ENCODE measurements around the gene MRPL53.
A peak's percentile ranks its signal among the peaks of the same experiment; 100 is the strongest.
"Not testable (repeated sequence)": the region's sequence is repeated elsewhere in the genome, so short reads cannot be mapped to it uniquely, and the experiment has no call there.

MRPL53 gene

GRCh38 chr2:74448771-74449170 is 23.7 kb downstream of the MRPL53 start:
- DNase-seq (ENCODE audit: low spot score): no peak

DNA sequence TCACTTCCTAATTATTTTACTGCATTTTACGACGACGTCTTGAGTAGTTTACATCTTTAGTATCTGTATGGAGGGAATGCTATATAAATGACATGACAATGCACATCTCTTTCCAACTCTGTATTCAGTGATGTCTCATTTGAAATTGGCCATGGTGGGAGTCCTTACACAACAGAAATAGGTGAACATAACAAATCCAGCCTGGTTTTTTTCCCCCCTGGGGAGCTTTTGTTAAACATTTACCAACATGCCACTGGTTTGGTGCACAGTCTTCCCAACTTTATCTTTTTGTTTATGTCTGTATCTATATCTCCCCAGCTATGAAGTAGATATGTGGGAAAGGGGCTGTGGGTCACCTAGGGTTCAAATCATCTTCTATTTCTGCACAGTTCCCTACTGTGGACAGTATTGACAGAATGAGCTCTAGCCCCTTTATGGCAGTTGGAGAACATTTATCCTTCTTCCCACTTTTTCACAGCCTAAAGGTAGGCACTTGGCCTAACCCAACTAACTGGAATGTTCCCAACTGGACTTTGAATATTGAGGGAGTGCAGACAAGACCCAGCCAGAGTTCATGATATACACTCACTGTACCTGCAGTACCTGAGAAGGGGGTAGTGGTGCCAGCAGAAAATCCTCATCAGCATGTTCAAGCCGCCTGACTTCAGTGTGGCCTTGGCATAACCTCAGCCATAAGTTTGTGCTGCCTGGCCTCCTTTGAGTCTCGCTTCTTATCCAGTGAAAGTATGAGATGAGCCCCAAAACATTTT is 25.1 kb downstream of the MRPL53 start:
- DNase-seq (ENCODE audit: low spot score): no peak

- DNase-seq (ENCODE audit: low spot score): no peak
Observed at GRCh38 chr2:74444498-74445318, 27.8 kb downstream of the MRPL53 start.

DNA sequence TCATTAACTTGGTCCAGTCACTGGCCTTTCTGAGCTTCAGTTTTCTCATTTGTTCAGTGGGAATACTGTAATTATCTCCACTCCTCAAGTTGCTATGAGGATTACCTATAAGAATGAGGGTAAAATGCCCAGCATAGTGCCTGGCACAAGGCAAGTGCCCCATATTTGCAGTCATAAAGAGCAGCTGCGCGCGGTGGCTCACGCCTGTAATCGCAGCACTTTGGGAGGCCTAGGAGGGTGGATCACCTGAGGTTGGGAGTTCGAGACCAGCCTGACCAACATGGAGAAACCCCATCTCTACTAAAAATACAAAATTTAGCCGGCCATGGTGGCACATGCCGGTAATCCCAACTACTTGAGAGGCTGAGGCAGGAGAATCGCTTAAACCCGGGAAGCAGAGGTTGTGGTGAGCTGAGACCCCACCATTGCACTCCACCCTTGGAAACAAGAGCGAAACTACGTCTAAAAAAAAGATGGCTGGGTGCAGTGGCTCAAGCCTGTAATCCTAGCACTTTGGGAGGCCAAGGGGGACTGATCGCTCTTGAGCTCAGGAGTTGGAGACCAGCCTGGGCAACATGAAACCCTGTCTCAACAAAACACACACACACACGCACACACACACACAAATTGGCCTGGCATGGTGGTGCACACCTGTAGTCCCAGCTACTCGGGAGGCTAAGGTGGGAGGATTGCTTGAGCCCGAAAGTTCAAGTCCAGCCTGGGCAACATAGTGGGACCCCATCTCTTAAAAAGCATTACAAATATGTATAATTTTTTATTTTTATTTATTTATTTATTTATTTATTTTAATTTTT is 29.8 kb downstream of the MRPL53 start:
- DNase-seq (ENCODE audit: low spot score): not testable (repeated sequence)

DNA sequence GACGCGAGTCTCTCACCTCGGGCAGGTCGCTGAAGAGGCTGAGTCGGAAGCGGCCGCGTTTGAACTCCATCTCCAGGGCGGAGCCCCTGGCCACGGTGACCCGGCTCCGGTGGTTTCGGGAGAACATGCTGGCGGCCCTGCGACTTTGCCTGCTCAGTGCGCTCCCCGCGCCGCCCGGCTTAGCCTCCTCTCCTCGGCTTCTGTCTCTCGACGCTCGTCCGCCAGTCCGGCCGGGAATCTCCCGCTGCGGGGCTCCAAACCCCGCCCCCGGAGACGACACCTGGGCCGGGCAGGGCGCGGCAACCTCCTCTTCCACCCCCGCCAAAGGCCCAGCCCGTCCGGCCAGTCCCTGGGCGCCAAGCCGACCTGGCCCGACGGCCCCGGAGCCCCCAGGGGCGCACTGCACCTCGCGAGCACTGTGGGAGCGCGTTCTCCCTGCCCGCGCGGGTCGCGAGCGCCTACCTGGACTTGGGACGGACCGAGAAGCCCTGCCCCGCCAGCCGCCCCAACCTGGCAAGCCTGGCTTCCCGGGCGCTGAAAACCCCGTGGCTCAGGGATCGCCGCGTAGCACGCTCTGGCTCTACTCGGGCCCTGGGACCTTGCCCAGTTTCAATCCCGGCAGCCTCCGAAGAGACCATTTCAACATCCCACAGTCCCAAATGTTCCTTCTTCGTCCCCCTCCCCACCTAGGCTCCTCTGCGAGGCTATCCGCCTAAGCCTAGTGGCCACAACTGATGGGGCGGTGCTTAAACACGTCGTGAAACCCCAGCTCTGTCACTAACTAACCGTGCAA is 30.6 kb downstream of the MRPL53 start, which contains the start of gene RTKN:
Gene RTKN, minus strand, starts transcription at position 248 of the 793 bp plus-strand sequence. Its CDS starts 121 bp downstream, at position 127.
- peak; percentile 85 for DNase-seq (ENCODE audit: low spot score)

DNA sequence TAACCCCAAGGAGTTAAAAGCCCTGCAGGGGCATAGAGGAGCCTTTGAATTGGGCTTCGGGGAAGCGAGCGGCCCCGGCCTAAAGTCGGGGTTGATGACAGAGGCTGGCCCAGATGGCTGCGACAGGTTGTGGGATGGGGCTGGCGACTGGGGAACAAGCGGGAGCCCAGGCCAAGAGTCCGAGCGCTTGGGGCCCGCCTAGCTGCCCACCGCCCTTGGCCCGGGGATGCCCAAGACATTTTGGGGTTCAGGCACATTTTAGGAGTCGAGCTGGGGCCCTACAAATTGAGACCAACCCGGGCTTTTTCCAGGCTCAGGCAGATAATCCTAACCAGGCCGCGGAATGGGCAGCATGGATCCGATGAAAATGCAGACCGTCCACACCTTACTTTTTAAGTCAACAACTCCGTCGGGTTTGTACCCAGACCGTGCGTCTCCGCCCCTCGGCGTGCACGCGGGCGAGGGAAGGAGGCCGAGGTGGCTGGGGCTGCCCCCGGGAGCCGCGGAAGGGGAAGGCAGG is 31.2 kb downstream of the MRPL53 start:
- no peak for DNase-seq (ENCODE audit: low spot score)

DNA sequence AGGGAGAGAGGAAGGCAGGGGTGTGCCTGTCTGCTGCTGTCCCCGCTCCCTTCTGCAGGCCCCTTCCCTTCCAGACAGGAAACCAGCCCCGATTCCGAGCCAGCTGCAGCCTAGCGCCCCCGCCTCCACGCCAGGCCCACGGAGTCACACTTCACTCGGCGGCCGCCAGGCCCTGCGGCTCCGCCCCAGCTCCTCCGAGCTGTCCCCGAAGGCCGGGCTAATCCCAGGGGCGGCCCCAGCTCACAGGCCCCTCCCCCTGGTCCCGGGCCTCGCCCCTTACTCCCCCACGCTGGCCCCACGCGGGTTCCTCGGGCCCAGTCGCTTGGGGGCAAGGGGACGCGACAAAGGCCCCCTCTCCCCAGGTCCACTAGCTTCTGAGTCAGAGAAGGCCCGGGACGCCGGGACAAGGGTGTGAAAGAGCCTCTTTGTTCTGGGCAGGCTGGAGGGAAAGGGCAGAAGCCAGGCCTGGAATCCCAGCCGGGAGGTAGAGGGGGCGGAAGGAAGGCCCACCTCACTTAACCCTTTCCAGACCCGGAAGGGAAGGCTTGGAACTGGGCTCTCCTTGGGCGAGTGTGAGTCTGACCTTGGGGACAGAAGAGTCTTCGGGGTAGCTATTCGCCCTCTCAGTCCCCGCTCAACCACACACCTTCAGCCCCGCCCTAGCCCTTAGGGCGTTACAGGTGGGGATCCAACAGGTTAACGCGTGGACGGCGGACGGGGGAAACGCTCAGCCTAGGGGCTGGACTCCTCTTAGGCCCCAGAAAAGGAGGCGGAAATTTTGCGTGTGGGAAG is 31.9 kb downstream of the MRPL53 start:
- DNase-seq (ENCODE audit: low spot score): peak; percentile 82

DNA sequence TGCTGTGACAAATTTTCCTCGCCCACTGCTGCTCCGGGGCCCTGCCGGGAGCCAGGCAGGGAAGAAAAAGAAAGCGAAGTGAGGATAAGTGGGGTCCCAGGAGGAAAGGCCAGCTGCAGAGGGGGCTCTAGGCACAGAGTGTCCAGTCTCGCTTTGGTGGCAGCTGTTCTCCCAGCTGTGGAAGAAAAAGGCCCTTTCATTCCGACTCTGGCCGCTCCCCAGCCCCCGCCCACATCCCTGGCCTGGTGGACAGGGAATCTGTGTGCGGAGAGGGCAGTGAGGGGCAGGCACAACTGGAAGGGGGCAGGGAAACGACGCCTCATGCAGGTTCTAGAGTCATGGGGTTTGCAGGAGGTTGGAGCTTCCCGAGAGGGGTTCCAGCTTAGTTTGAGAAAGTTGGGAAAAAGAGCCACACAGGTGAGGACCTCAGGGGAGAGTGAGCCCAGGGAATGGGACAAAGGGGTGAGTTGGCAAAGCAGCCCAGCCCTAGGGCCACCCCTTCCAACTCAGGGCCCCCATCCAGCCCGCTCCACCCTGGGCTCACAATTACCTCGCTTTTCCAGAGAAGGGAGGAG is 32.6 kb downstream of the MRPL53 start:
- DNase-seq (ENCODE audit: low spot score): no peak

- DNase-seq (ENCODE audit: low spot score): no peak
Observed at GRCh38 chr2:74439373-74439772, 33.1 kb downstream of the MRPL53 start.

- DNase-seq (ENCODE audit: low spot score): no peak
Observed at GRCh38 chr2:74438248-74438647, 34.2 kb downstream of the MRPL53 start.

DNA sequence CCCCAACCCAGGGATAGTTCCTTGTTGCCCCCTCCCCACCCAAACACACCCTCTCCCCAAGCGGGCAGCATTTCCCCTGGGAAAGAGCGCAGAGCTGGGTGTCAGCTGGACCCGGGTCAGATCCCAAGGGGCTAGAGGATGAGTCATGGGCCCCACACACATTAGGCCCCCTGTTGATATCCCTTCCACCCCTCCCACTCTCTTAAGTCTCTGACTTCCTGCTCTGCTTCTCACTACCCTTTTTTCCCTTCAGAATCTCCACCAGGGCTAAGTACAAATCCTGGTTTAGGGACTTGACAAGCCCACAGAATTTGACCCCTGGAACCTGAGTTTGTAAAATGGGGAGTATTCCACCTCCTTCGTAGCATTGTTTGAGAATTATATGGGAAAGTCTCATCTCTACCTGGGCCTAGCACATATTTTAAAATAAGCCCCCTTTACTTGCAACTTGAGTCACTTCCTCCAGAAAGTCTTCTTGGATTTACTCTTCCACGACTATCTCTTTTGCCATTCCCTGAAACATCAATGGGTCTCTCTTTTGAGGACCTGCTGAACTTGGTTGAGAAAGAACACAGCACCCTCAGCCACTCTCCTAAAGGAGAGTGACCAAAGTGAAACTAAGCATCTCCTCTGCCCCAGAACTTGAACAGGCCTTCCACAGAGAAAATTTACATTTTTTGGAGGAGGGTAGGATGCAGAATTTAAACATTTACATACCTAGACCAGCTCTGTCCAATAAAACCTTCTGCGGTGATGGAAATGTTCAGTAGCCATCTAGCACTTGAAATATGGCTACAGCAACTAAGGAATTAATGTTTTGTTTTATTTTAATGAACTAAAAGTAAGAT is 35.4 kb downstream of the MRPL53 start:
- DNase-seq (ENCODE audit: low spot score): no peak

DNA sequence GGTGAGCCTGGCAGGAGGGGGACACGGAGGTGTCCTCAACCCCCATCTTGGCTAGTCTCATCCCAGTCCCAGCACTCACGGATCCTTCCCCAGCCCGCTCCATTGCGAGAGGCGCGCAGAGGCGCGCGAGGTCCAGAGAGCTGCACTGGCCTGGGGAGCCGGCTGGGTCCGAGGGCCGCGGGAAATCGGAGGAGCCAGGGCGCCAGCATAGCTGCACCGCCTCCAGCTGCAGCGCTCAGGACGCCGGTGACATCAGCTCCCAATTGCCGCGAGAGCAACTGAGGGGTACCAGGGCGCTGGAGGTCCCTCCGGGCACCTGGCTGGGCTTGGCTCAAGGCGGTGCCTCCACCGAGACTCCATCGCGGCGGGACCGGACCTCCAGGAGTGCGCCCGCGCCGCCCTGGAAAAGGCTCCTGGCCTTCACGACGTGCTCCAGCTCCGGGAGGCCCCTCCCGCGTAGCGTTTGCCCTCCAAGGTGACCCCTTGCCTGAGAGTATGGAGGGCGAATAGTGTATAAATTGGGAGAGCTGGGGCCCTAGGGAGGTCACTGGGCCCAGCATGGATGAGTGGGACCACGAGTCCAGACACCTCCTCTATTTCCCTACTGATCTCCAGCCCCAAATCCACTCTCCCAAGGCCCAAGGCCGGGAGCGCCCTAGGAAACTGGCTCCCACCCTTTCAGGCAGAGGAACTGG is 36.2 kb downstream of the MRPL53 start:
- no peak for DNase-seq (ENCODE audit: low spot score)

- DNase-seq (ENCODE audit: low spot score): no peak
Observed at GRCh38 chr2:74430502-74430901, 42.0 kb downstream of the MRPL53 start.

DNA sequence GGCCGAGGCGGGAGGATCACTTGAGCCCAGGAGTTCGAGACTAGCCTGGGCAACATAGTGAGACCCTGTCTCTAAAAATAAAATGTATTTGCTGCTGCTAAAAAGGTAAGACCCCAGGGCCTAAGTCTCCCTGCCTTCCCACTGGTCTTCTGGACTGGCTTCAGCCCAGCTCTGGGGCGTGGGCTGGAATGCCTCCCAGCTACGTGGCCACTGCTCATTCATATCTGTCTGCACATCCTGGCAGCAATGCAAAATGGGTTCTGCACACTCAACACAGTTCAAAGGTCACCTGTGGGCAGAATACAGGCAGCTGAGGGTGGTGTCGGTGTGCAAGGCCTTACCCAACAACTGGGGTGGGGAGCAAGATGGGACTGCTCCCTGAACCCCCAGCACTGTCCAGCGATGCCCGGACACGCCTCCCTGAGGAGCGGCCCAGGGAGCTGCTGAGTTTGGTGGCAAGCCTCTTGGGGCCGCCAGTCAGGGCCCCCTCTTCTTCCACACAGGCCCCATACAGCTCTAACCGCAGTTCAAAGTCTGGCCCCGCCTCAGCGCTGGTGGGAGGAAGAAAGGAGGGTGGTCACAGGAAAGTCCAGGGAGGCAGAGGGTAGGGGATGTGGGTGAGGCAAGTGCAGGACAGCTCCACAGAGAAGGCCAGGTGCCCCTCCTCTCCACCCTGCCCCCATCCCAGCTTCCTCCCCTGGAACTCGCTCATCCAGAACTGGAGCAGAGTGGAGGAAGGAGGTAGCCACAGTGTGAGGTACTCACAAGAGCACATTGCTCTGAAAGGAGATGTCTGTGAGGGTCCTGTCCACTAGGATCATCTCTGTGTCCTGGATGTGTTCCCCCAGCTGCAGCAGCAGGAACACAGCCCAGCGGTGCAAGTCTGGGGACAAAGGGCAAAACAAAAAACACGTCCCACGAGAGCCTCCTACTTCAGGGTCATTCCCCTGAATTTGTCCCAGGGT is 42.7 kb downstream of the MRPL53 start:
- no peak for DNase-seq (ENCODE audit: low spot score)

GRCh38 chr2:74428675-74429074 is 43.8 kb downstream of the MRPL53 start:
- DNase-seq (ENCODE audit: low spot score): no peak

DNA sequence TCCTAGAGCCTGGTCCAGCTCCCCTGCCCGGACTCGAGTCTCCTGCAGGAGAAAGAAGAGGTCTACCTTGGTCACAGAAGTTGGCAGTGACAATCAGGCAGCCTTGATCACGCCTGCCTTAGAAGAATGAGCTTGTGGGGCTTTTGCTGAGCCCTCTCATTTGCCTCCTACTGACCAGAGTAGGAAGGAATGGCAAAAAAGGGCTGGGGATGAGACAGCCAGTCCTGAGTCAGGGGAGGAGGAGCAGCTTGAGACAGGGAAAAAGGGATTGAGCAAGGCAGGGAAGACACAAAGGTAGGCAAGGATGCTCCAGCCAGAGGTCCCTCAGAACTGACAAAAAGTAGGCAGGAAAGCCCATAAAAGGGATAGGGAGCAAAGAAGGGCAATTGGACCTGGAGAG is 44.9 kb downstream of the MRPL53 start:
- no peak for DNase-seq (ENCODE audit: low spot score)

DNA sequence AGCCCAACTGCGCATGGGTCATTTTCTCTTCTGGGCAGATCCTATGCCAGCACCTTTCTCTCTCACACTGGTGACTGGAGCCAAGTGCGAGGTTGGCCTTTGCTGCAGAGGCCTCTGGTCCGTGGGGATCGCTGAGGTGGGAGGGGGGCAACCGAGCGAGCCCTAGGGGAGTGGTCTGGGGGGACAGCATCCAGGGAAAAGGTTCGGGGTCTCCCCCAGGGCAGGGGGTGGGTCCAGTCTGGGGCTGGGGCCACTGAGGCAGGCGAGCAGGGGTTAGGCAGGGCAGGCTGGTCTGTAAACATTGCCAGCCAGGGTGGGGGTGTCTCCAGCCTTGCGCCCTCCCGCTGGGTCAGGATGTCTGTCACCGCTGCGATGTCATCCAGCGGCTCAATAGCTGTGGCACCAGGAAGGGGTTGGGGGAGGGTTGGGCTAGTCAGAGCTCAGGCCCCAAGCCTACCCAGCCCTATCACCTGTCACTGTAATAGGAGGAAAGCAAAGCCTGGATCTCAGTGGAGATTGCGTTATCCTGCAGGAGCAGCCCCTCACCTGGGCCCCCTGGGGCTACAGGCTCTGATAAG is 46.2 kb downstream of the MRPL53 start:
- no peak for DNase-seq (ENCODE audit: low spot score)
